Smooth muscle cell of the umbilical artery (primary cell): ENCODE data around the gene ARMH1. TPM values are rescaled to one million over a fixed set of nuclear protein-coding genes. Genes with fewer than 3 reads are reported as not detected.

Experiments used
- total RNA-seq: library from RNA; depleted of rRNA; stranded (reverse); fragments of >200 nt; gene quantifications from 2 replicates; pipeline ENCODE4 v1.2.3, GENCODE V29; 2014

ARMH1 gene
- 0.59 and 1.2 TPM in 2 replicates for total RNA-seq

DNA sequence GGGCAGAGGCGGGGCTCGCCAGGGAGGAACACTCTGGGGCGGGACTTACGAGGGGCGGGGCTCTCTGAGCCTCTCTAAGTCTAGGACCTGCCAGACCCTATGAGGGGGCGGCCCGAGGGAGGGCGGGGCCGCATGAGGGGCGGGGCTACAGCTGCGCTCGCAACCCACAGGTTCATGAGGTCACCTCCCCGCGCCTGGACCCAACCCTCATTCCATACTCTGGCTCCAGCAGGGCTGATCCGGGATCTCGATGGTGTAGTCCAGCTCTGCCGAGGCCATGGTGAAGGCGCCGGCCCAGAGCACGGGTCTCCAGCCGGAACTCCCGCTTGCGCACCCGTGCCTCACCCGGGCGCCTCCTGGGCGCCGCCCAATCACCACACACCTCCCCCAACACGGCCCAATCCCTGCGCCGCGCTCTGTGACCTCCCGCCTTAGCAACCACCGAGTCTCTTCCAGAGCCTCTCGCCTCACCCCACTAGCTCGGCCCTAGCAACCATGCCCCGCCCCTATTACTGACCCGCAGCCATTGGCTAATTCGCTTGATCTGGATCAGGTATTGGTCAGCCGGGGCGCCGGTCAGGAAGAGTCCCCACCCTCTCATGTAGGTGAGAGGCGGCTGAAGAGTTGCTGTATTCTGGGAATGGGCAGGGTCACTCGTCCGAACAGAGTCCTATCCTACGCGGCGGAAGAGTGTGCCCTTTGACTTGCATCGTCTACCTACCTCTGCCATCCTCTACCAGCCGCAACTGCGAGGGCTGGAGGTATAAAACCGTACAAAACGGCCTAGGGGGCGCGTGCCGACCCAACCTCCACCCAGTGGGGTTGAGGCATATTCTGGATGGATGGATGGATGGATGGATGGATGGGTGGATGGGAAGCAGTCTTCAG is at the start of gene ARMH1, which contains the start of gene TMEM53:
Gene ARMH1, plus strand, starts transcription at position 602 of the 888 bp plus-strand sequence. CDS start 14,984 bp downstream, outside the sequence.
Gene TMEM53, minus strand, starts transcription at position 369 of the 888 bp plus-strand sequence. Its CDS starts 90 bp downstream, at position 279.

DNA sequence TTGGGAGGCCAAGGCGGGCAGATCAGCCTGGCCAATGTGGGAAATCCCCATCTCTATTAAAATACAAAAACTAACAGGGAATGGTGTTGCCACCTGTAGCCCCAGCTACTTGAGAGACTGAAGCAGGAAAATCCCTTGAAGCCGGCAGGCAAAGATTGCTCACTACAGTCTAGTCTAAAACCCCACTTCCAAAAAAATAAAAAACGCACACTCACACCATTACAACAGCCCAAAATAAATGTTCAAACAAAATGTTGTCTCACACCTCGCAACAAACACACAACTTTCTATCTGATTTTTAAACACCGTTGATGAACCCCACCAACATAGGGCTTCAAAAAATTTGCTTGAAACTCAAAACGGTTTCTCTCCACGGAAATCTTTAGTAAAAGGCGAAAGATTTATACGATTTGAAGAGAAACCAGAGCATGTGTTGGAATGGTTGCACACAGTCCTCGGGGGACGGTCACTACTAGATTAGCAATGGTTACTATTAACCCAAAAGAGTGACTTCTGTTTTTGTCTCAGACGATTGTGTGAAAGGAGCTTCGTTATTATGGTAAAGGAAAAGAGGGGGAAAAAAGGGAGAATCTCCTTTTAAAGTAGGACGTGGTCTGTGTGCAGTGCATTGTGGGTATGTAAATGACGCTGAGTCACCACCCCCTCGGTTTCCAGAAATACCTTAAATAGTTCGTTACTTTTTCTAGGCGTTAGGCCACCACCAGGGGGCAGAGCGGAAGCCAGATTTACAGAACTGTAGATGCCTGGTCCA is 56.4 kb downstream of the ARMH1 start, which contains the start of gene RNU5D-1:
Gene RNU5D-1, minus strand, starts transcription at position 430 of the 772 bp plus-strand sequence.

DNA sequence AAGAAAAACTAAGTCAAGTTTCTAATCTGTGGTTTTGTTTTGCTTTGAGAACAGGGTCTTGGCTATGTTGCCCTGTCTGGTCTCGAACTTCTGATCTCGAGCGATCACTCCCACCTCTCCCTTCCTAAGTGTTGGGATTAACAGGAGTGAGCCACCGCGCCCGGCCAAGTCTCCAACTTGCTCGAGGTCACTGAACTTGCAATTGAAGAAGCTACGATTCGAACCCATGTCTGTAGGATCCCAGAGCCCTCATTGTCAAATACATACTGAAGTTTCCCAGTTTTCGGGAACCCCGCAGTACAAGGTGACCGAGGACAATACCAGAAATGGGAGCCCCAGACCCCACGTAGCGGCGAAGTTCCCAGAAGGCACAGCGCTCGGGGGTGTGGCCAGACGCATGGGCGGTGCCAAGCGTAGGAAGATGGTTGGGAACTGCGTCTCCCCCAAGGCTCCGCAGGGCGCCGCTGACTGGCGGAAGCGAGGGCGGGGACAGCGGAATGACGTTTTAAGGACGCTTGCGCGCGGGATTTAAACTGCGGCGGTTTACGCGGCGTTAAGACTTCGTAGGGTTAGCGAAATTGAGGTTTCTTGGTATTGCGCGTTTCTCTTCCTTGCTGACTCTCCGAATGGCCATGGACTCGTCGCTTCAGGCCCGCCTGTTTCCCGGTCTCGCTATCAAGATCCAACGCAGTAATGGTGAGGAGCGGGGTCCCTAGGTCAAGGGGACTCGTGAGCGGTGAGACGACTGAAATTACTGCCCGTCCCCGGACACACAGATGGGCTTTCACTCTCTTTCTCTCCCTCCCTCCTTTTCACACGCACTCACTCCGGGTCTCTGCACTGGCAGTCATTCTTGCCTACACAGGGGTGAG is 65.0 kb downstream of the ARMH1 start, which contains the start of gene KIF2C:
Gene KIF2C, plus strand, starts transcription at position 531 of the 872 bp plus-strand sequence. Its CDS starts 96 bp downstream, at position 627.

Other genes starting within 250 kb of the ARMH1 start
- 1.8 and 2.9 TPM in 2 replicates for gene TMEM53, start 233 bp upstream of the ARMH1 start, total RNA-seq
- gene RNU5D-1, start 56.5 kb downstream of the ARMH1 start, total RNA-seq: not detected in 2 replicates
- 2.1 and 19.1 TPM in 2 replicates for gene KIF2C, start 65.1 kb downstream of the ARMH1 start, total RNA-seq
- 927 and 1,770 TPM in 2 replicates for gene RPS8, start 100.8 kb downstream of the ARMH1 start, total RNA-seq
- gene BEST4, start 113.5 kb downstream of the ARMH1 start, total RNA-seq: under 0.01 TPM in 1 of 2 replicates, not detected in the other
- 27.0 and 52.4 TPM in 2 replicates for gene PLK3, start 125.7 kb downstream of the ARMH1 start, total RNA-seq
- gene DYNLT4, start 132.6 kb downstream of the ARMH1 start, total RNA-seq: not detected in 2 replicates
- gene BTBD19, start 133.8 kb downstream of the ARMH1 start, total RNA-seq: 11.9 and 17.0 TPM in 2 replicates
- under 0.01 and 0.05 TPM in 2 replicates for gene PTCH2, start 168.5 kb downstream of the ARMH1 start, total RNA-seq